Measurements from ENCODE around the gene CALR3.

- TF ChIP-seq CTCF (IDR thresholded peaks at IDR 0.05; ENCODE audit: low read depth, low read length, poor library complexity, severe bottlenecking) = no peak
- no peak for TF ChIP-seq EZH2phosphoT487 (IDR thresholded peaks at IDR 0.05; ENCODE audit: borderline replicate concordance, low read length)
Observed at GRCh38 chr19:16520074-16520973, 24.4 kb upstream of the CALR3 start.
